ENCODE results near the gene PRKCA. TPM values are rescaled to one million over a fixed set of nuclear protein-coding genes. Genes with fewer than 3 reads are reported as not detected.

The PRKCA gene
- total and polyA plus RNA-seq, 10 of the 15 experiments (the other 5 are each of a cell fraction or from before 2014, with no cell fraction given): 0.11 to 14.6 (median 0.72) TPM

DNA sequence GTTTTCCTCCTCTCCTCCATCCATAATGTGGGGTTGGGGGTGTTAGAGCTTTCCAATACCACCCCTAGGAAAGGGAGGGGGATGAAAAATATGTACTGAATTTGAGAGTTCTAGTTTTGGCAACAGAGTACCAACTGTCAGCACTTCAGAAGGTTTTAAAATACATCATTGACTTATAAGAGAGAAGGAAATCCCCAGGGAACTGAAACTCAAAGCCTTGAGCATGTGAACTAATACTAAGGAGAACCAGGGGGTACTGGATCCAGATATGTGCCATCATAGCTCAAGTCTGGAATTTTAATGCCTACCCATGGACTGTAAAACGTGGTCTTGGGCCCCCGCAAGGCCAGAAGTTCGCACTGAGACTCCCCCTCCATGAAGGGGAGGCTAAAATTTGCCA, 548.3 kb downstream of the PRKCA start:
- H3K79me2 ChIP-seq (ENCODE audit: control insufficient read depth, insufficient read depth, low read length): no peaks in the 10 kb centered on the region
- no peak for FAIRE-seq
- peak; percentile 44; the same call in 2 of the 3 replicates for ATAC-seq
- CTCF ChIA-PET: interaction anchor here (0.6 to 1.2 kb wide), 4 partner anchors 9 to 139 kb away, joined by 3 to 6 read pairs (median 3); no protein-coding TSS in a partner anchor
- SMC1A ChIA-PET (ENCODE audit: uncharacterized antibody, unreplicated experiment): interaction anchor here (1.2 kb wide), 1 partner anchor 228 kb away, joined by 3 read pairs; no protein-coding TSS in a partner anchor
- H3K4me2 ChIP-seq (ENCODE audit: control insufficient read depth, insufficient read depth): no peak overlapping the region
- no peaks in the 10 kb centered on the region for H3K9me3 ChIP-seq (replicated peaks; ENCODE audit: control insufficient read depth, insufficient read depth, low read length)
- H3K27me3 ChIP-seq (replicated peaks in 1 of 2; ENCODE audit: control insufficient read depth in 2 of 2, insufficient read depth in 2 of 2, low read length in 1 of 2): no peaks in the 10 kb centered on the region
- POLR2A ChIA-PET: no interaction called here
- 30% methylated on average over 3 of the region's 3 CpGs for WGBS (ENCODE audit: insufficient coverage, insufficient replicate concordance, low lambda C conversion rate, missing lambda C conversion rate)
- no peak for DNase-seq (ENCODE audit: low read depth, low spot score)
- H4K20me1 ChIP-seq (ENCODE audit: control insufficient read depth, insufficient read depth): no peaks in the 10 kb centered on the region
- BruUV-seq (replicated peaks): no TSS peak
- in situ Hi-C loops (cut with MboI): no loop called here
- H3K9ac ChIP-seq (ENCODE audit: control insufficient read depth, insufficient read depth, low read length): no peak overlapping the region
- H2AFZ ChIP-seq (ENCODE audit: control insufficient read depth, low read depth, low read length): no peak overlapping the region
- TF ChIP-seq, protein P1, sequence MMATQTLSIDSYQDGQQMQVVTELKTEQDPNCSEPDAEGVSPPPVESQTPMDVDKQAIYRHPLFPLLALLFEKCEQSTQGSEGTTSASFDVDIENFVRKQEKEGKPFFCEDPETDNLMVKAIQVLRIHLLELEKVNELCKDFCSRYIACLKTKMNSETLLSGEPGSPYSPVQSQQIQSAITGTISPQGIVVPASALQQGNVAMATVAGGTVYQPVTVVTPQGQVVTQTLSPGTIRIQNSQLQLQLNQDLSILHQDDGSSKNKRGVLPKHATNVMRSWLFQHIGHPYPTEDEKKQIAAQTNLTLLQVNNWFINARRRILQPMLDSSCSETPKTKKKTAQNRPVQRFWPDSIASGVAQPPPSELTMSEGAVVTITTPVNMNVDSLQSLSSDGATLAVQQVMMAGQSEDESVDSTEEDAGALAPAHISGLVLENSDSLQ (IDR thresholded peaks at IDR 0.05): no peak
- TF ChIP-seq MTA2 (IDR thresholded peaks at IDR 0.05; ENCODE audit: low read depth) (no peak), YBX1 (IDR thresholded peaks at IDR 0.05) (no peak), EGR1 (IDR thresholded peaks at IDR 0.05; ENCODE audit: borderline replicate concordance in 1 of 2, low read depth in 2 of 2, low read length in 2 of 2) (no peak), SPI1 (IDR thresholded peaks at IDR 0.05; ENCODE audit: borderline replicate concordance, insufficient read depth, low read depth, low read length) (peak; percentile 66), SMC3 (IDR thresholded peaks at IDR 0.05; ENCODE audit: borderline replicate concordance, low read length) (no peak), EZH2 (IDR thresholded peaks at IDR 0.05; ENCODE audit: borderline replicate concordance, control insufficient read depth, low read depth, low read length) (no peak), MEF2B (IDR thresholded peaks at IDR 0.05; ENCODE audit: partially characterized antibody, poor library complexity, severe bottlenecking) (peak; percentile 15), GABPA (IDR thresholded peaks at IDR 0.05; ENCODE audit: low read depth) (no peak)
- TF ChIP-seq, protein P2, sequence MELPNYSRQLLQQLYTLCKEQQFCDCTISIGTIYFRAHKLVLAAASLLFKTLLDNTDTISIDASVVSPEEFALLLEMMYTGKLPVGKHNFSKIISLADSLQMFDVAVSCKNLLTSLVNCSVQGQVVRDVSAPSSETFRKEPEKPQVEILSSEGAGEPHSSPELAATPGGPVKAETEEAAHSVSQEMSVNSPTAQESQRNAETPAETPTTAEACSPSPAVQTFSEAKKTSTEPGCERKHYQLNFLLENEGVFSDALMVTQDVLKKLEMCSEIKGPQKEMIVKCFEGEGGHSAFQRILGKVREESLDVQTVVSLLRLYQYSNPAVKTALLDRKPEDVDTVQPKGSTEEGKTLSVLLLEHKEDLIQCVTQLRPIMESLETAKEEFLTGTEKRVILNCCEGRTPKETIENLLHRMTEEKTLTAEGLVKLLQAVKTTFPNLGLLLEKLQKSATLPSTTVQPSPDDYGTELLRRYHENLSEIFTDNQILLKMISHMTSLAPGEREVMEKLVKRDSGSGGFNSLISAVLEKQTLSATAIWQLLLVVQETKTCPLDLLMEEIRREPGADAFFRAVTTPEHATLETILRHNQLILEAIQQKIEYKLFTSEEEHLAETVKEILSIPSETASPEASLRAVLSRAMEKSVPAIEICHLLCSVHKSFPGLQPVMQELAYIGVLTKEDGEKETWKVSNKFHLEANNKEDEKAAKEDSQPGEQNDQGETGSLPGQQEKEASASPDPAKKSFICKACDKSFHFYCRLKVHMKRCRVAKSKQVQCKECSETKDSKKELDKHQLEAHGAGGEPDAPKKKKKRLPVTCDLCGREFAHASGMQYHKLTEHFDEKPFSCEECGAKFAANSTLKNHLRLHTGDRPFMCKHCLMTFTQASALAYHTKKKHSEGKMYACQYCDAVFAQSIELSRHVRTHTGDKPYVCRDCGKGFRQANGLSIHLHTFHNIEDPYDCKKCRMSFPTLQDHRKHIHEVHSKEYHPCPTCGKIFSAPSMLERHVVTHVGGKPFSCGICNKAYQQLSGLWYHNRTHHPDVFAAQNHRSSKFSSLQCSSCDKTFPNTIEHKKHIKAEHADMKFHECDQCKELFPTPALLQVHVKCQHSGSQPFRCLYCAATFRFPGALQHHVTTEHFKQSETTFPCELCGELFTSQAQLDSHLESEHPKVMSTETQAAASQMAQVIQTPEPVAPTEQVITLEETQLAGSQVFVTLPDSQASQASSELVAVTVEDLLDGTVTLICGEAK (IDR thresholded peaks at IDR 0.05; ENCODE audit: borderline replicate concordance): no peak
- TF ChIP-seq, protein P3, sequence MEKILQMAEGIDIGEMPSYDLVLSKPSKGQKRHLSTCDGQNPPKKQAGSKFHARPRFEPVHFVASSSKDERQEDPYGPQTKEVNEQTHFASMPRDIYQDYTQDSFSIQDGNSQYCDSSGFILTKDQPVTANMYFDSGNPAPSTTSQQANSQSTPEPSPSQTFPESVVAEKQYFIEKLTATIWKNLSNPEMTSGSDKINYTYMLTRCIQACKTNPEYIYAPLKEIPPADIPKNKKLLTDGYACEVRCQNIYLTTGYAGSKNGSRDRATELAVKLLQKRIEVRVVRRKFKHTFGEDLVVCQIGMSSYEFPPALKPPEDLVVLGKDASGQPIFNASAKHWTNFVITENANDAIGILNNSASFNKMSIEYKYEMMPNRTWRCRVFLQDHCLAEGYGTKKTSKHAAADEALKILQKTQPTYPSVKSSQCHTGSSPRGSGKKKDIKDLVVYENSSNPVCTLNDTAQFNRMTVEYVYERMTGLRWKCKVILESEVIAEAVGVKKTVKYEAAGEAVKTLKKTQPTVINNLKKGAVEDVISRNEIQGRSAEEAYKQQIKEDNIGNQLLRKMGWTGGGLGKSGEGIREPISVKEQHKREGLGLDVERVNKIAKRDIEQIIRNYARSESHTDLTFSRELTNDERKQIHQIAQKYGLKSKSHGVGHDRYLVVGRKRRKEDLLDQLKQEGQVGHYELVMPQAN (conservative IDR thresholded peaks at IDR 0.05): no peak
- no peaks in the 10 kb centered on the region for H3K4me1 ChIP-seq (ENCODE audit: control insufficient read depth, insufficient read depth, low read length)
- no peak overlapping the region for H3K27ac ChIP-seq (ENCODE audit: control insufficient read depth, insufficient read depth)
- no peak overlapping the region for H3K4me3 ChIP-seq
- intact Hi-C loops (cut with micrococcal nuclease; ENCODE audit: unreplicated experiment): no loop called here
- H3K36me3 ChIP-seq (ENCODE audit: control insufficient read depth in 2 of 2, insufficient read depth in 2 of 2, low read length in 1 of 2): no peaks in the 10 kb centered on the region
- RAD21 ChIA-PET (ENCODE audit: unreplicated experiment): interaction anchor here (1.0 kb wide), 1 partner anchor 136 kb away, joined by 3 read pairs; no protein-coding TSS in a partner anchor

Data from GM12878 (cell line).